ENCODE results near the gene MUS81.
A peak's percentile ranks its signal among the peaks of the same experiment; 100 is the strongest.
"Not testable (repeated sequence)": the region's sequence is repeated elsewhere in the genome, so short reads cannot be mapped to it uniquely, and the experiment has no call there.

The MUS81 gene

DNA sequence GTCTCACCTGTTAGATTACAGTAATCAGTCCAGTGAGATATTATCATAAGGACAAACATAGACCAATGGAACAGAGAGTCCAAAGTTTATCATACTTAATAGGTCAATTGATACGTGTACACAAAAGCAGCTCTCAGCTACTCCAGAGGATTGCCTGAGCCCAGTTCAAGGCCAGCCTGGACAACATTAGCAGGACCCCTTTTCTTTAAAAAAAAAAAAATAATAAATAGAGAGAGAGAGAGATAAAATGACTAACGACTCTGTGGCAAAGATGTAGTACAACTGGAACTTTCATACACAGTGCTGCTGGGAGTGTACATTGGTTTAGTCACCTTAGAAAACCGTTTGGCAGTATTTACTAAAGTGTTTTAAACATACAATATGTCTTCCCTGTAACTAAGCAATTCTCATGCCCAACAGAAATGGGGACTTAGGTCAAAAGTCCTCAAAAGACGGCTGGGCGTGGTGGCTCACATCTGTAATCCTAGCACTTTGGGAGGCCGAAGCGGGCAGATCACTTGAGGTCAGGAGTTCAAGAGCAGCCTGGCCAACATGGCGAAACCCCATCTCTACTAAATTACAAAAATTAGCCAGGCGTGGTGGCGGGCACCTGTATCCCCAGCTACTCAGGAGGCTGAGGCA is 15.9 kb upstream of the MUS81 start:
- DNase-seq (ENCODE audit: low read depth, low spot score), result no peak

DNA sequence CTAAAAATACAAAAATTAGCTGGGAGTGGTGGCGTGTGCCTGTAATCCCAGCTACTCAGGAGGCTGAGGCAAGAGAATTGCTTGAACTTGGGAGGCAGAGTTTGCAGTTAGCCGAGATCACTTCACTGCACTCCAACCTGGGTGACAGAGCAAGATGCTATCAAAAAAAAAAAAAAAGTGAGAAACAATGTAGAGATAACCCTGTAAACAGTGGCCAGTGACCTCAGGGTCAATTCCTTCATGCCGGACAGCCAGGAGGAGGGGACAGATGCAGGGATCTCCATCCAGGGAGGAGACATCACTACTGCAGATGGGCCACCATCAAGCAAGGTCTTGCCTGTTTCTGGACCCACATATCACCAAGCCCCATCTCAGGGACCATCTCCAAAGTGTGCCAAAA is 12.5 kb upstream of the MUS81 start:
- DNase-seq (ENCODE audit: low read depth, low spot score), result no peak

DNA sequence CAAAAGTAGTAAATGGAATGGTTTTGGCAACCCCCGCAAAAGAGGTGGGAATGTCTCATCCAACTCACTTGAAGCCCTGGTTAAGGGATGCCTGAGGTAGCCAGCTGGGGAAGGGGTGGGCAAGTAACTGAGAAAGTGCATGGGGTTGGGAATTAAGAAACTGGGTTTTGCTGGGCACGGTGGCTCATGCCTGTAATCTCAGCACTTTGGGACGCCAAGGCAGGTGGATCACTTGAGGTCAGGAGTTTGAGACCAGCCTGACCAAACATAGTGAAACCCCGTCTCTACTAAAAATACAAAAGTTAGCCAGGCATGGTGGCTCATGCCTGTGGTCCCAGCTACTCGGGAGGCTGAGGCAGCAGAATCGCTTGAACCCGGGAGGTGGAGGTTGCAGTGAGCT is 11.5 kb upstream of the MUS81 start:
- not testable (repeated sequence) for DNase-seq (ENCODE audit: low read depth, low spot score)

DNA sequence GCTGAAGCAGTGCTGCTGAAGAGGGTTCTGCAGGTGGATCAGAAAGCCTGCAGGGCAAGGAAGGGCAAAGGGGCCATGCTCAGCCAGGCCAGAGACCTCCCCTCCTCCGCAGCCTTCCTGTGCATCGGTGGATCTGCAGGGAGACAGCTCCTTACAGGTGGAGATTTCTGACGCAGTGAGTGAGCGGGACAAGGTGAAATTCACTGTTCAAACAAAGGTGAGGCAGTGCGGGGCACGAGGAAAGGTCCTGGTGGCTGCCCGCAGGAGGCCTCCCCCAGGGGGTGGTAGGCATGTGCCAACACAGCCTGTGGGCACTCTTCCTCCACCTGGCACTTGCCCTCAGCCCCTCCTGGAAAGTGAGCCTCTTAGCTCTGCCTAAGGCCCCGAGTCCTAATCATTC is 10.9 kb upstream of the MUS81 start:
- no peak for DNase-seq (ENCODE audit: low read depth, low spot score)

DNA sequence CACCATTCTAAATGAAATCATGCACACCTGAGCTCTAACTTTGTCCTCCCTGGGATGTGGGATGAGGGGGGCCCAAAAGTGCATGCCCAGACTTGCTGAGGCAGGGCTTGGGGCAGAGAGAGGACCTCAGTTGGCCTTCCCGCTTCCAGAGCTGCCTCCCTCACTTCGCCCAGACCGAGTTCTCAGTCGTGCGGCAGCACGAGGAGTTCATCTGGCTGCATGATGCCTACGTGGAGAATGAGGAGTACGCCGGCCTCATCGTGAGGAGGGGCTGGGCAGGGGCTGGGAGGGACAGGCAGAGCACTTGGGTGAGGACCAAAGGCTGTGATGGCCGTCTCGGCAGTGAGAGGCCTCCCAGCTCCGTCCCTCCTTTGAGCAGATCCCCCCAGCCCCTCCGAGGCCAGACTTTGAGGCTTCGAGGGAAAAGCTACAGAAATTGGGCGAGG is 10.4 kb upstream of the MUS81 start:
- no peak for DNase-seq (ENCODE audit: low read depth, low spot score)

DNA sequence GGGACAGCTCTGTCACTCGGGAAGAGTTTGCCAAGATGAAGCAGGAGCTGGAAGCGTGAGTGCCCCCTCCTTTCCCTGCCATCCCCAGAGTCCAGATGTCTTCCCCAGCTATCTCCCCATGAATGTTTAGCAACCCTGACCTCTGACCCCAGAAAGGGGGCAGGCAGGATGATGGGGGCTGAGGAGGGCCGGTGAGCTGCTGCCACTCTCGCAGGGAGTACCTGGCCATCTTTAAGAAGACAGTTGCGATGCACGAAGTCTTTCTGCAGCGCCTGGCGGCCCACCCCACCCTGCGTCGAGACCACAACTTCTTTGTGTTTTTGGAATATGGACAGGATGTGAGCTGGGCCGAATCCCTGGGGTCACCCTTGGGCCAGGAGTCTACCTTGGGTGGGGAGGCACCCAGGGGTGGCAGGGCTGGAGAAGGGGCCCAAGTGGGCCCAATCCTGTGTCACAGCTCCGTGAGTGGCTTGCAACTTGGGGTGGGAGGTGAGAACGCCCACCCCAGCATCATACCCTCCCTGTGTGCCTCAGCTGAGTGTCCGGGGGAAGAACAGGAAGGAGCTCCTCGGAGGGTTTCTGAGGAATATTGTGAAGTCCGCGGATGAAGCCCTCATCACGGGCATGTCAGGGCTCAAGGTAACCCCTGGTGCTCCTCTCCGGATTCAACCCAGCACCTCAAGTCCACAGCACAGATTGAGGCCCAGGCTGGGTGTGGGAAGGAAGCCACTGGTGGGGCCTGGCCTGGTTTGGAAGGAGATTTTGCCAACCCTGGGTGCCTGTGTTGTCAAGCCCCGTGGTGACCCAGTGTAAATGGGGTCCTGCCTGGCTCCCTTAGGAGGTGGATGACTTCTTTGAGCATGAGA is 9.8 kb upstream of the MUS81 start:
- no peak for DNase-seq (ENCODE audit: low read depth, low spot score)

DNA sequence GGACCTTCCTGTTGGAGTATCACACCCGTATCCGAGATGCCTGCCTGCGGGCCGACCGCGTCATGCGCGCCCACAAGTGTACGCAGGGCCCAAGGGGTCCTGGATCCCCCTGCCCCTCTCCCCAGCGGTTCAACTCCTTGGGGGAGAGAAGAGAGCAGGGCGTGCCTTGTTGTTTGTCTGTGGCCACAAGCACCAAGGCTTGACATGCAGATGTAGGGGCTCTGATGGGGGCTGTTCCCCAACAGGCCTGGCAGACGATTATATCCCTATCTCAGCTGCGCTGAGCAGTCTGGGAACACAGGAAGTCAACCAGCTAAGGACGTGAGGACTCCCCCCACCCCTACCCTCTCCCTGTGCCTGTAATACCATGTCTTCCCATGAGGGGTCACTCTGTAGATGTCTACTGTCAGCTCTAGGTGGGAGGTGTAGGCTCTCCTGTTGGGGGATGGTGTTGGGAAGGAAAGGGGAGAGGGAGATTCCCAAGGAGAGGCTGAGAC is 9.1 kb upstream of the MUS81 start:
- no peak for DNase-seq (ENCODE audit: low read depth, low spot score)

DNA sequence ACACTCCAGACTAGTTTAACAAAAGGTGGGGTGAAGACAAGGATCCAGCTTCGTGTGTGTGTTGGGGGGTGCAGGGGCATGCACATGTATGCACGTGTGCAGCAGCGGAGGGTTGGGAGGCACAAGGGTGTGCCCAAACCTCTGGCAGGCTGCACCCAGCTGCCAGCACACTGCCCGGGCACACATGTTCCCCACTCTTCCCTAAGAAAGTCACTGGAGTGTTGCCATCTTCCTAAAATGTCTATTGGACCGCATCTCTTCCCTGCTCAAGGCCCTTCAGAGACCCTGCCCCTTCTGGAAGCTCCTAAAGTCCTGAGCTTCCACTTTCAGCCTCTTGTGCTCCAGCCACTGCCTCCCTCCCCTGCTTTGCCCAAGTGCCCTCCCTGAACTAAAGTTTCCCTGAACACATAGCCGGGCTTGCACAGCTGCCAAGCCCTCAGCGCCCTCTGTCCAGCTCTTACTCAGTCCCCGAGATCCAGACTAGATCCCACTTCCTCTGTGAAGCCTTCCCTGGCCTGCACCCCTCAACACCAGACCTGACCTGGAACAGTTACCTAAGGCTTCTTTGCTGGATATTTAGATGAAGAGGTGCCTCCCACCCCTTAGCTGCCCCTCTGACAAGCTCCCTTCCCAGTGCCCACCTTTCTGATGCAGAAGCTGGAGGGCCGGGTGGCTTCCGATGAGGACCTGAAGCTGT is 8.3 kb upstream of the MUS81 start:
- no peak for DNase-seq (ENCODE audit: low read depth, low spot score)

DNA sequence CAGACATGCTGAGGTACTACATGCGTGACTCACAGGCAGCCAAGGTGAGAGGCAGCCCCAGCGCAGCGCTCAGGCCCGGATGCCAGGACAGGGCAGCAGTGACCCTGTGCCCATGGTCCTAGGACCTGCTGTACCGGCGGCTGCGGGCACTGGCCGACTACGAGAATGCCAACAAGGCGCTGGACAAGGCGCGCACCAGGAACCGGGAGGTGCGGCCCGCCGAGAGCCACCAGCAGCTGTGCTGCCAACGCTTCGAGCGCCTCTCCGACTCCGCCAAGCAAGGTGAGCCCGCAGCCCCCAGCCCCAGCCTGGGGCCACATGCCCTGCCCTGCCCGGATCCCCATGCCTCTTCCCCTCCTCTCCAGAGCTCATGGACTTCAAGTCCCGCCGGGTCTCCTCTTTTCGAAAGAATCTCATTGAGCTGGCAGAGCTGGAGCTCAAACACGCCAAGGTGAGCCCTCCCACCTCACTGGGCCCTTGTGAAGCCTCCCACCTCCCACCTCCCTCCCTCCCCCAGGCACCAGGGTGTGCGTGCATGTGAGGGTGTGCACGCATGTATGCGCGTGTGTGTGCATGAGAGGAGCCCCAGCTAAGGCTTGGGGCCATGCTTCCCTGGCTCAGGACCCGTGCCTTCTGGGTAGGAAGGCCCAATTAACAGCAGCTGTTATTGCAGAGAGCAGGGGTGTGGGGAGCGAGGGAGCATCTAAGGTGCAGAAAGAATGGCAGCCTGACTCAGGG is 7.6 kb upstream of the MUS81 start:
- DNase-seq (ENCODE audit: low read depth, low spot score), result no peak

DNA sequence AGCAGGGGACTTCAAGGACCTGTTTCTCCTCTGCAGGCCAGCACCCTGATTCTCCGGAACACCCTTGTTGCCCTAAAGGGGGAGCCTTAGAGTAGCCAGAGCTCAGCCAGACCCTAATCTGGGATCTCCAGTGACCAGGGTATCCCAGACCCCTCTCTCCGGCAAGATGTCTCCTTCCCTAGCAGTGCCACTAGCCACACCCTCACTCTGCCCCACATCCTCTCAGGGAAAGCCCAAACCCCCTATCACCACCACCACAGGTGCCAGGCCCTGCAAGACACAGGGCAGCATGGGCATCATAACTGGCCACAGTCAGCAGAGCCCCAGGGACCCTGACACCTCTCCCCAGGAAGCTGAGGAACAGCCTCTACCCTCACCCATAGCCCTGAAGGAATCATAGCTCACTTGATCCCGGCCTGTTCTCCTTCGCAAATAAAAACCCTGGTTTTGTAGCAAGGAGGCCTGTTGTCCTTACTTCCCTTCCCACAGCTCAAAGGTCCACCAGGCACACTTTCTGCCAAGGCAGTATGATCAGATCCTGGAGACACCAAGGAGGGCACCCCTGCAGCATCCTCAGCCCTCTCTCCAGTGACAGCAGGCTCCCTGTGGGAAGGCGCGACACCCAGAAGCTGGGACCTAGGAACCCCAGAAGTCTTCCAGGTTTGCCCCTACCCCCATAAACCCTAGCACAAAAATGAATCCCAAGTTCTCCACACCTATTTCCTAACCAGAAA is 6.8 kb upstream of the MUS81 start:
- no peak for DNase-seq (ENCODE audit: low read depth, low spot score)

DNA sequence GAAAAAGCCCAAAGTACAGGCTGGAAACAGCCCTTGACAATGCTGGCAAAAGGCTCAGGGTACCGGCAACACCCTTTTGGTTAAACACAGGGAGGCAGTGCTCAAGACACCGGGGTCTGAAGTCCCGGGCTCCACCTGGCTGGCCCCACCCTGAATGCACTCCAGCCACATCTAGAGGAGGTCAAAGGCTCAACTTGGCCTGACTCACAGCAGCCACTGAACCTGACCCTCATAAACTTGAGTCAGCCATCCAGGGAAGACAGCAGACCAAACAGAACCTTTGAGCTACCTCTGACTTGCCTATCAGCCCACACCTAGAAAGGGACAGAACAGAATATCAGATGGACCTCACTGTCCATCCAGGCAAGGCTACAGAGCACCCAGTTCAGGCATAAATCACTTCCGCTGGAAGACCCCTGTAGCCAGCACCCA is 6.1 kb upstream of the MUS81 start:
- DNase-seq (ENCODE audit: low read depth, low spot score), result no peak

DNA sequence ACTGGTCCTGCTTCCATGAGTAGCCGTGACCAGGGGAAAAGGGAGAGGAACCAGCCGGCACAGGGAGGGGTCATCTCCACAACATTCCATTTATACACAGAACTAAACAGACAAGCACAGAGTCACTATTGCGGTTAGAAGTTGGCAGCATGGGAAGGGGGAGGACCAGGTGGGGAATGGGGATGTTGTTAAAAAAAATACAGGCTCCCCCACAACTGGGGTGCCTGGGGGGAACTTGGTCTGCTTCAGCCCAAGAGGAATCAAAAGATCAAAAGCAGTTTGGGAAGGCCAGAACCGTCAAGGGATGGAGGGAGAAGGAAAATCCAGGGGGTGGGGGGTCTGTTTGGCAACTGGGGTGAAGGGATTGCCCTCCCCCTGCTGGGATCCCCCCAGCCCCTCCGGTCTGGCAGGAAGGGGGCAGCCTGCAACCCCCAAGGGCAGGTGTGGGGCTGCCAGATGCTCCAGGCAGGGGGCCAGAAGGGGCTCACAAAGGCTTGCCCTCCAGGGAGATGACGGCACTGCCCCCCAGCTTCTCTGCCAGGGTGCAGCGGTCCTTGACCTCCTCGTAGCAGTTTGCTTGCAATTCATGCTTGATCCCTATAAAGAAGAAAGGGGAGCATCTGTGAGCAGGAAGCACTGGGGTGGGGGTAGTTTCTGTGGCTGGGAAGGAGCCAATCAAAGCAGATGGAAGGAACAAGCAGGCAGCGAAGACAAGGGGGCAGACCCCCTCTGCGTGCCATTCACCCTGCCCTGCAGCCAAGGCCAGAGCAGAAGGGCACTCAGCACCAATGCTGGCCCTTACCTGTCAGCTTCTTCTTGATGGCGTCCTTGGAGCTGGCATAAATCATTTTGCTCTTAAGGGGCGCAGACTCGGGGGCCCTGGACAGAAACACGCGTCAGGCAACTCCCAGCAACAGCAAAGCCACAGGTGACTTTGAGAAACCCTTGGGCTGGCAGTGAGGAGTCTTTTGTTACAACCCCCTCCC is 5.1 kb upstream of the MUS81 start:
- DNase-seq (ENCODE audit: low read depth, low spot score), result no peak

DNA sequence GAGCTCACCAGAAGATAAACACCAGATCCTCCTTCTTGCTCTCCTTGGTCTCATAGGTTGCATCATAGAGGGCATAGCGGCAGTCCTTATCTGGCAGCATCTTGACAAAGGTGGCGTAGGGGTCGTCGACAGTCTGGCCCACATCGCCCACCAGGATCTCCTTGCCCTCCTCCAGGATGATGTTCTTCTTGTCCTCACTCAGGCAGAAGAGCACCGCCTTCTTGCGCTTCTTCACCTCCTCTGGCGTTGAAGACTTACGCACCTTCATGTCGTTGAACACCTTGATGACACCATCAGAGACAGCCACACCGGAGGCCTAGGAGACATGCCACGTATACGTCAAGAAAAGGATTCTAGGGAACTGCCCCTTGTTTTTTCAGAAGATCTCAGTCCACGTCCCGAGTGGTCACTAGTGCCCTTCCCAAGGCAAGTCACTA is 4.3 kb upstream of the MUS81 start:
- DNase-seq (ENCODE audit: low read depth, low spot score), result no peak

DNA sequence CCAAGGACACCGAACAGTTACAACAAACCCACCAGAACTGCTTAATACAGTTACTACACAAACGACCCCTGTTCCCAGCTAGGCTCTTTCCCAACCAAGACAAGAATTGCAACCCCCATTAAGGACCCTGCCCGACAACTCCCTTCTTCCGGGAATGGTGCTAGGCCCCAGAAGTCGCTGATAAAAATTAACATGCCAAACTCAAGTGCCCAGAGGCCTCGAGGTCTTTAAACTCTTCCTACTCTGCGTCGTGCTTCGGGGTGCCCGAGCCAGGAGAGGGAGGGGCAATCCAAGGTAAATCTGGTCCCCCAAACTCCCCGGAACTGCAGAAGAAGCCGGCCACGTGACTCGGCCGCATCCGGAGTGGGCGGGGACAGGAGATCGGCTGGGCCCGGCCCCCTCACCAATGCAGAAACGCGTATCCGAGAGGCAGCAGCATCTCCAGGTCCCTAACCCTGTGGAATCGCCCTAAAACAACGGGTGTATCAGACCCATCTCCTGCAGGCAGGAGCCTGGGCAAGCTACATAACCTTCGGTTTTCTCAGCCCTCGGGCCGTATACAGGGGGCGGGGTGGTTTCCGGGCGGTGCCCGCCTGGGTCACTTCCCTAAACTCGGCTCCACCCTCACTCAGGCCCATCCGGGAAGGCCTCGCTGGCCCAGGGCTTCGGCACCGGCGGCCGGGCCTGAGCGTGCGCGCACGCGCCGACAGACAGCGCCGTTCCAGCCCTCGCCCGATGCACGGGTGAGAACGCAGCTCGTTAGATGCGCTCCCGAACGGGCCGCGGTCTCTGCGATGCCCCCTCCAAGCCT is 3.3 kb upstream of the MUS81 start:
- no peak for DNase-seq (ENCODE audit: low read depth, low spot score)

DNA sequence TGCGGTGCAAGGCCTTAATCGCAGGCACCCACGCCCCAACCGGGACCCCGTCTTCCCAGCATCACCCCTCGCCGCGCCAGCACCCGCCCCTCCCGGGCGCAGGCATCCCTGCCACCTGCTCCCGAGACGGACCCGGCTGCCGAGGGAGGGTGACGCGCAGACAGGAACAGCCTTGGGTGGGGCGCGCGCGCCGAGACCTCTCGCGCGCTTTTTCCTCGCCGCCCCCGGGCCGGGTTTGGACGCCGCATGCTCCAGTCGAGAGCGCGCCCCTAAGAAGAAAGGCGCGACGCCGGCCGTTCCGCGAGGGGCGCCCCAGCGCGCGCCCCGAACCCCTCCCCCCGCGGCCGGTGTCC is 2.8 kb upstream of the MUS81 start:
- DNase-seq (ENCODE audit: low read depth, low spot score), result no peak

DNA sequence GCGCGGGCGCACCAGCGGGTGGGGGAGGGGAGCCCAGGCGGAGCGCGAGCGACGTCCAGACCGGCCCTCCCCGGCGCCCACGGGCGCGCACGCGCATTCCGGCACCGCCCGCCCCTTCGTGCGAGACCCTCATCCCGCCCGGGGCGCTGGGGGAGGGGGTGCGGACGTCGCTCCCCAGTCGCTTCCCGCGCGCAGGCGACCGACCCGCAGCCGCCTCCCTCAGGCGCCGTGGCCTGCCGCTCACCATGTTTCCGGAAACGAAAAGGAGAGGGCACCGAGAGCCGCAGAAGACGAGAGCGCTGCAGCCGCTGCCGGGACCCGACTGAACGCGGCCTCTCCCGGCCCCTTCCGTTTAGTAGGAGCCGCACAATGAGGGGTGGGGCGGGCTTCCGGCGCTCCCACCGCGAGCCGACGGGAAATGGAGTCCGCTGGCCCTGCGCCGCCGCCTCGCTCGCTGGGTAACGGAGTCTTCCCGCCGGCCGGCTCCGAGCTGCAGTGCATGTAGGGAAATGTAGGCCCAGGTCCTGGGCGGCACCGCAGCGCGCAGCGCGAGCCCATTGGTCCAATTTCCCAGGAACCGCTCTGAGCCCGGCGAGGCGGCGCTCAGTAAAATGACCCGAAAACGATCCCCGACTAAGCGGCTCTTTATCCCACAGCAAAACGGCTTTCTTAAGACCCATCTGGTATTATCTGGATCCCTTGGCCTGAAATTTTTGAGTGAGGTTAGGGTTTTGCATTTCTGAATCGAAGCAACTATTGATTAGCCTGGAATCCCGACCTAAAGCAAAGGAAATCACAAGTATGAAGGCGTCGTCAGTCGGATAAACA is 2.2 kb upstream of the MUS81 start, which contains the start of gene CFL1:
Gene CFL1, minus strand, starts transcription at position 328 of the 828 bp plus-strand sequence. Its CDS starts 81 bp downstream, at position 247.
- peak; percentile 94 for DNase-seq (ENCODE audit: low read depth, low spot score)

DNA sequence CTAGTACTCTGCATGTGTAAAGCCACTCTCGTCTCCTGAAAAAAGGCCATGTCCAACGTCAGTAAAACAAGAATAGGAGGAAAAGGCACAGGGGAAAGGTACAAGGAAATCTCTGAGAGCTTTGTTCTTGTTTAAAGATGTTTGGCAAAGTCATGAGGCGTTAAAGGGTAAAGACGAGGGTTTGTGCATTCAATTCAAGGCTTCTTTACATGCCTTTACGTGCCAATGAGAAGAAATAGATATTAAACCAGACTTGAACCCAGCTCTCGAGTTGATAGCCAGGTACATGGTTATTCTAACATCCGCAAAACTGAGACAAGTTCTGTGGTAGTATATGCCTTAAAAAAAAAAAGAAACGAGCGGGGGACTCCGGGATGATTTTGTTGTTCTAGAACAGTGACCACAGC is 1.5 kb upstream of the MUS81 start:
- DNase-seq (ENCODE audit: low read depth, low spot score), result no peak
